ENCODE data around the gene COX19.
"Not testable (repeated sequence)": the region's sequence is repeated elsewhere in the genome, so short reads cannot be mapped to it uniquely, and the experiment has no call there.

Gene COX19

DNA sequence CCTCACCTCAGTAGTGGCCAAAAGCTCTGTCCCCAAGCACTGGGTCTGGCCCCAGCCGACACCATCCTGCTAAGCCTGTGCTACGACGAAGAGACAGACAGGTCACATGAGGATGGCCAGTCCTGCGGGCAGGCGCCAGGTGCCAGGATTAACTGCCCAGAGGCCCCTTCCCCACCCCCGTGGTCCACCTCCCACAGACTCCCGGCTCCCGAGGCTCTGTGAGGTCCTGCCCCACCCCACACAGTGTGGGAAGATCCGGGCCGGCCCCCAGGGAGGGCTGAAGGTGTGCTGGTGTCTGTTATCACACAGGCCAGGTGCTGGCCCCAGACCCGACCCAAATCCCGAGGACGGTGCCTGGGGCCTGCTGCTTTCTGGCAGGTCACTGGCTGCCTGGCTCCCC is 34.9 kb upstream of the COX19 start:
- no peak for DNase-seq (ENCODE audit: low read depth in 2 of 2)

DNA sequence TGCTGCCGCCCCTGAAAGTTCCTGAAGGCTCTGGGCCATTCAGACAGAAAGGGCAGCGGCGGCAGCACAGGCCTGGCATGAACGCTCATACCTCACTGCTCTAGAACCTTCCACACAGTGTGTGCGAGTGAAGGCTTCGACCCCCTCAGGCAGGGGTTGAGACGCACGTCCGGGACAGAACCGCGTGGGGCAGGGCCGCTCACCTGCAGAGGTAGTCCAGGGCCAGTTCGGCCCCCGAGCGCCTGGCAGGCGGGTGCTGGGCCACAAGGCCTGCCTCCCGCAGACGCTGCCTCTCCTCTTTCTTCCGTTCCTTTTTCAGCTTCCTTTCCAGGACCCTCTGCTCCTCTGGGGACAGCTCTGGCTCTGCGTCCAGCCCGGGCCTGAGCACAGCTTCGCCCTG is 34.4 kb upstream of the COX19 start:
- no peak for DNase-seq (ENCODE audit: low read depth in 2 of 2)

DNA sequence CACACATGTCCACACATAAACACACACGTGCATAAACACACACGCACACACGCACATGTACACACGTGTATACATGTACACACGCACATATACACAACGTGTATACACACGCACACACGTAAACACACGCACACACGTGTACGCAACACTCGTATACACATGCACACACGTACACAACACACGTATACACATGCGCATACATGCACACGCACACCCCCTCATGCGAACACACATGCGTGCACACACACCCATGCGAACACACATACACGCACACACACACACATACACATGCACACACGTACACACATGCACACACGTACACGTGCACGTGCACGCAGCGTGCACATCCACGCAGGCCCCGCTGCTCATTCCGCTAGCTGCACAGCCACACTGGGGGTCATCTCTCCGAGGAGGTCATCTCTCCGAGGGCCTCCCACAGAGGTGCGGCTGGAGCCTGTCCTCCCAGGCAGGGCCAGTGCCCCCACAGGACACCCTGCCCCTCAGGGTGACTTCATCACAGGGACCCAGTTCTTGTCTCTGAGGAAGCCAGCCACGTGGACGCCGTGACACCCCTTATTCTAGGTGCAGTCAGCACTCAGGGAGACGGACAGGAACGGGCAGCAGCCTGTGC is 33.5 kb upstream of the COX19 start:
- no peak for DNase-seq (ENCODE audit: low read depth in 2 of 2)

DNA sequence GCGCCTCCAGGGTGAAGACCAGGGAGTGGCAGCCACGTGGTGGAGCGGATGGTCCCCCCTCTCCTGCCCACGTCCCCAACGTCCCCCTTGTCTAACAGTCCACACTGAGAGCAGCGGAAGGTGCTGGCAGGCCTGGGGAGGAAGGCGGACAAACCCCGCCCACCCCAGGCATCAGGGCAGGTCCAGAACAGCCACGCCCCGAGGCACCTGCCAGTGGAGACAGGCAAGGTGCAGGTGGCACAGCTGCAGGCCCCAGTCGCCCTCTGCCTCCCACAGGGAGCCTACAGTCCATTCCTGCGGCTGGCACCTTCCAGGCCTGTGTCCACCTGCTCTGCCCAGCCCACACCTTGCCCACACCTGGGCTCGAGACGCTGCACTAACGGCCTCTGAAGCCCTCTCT is 32.6 kb upstream of the COX19 start:
- no peak for DNase-seq (ENCODE audit: low read depth in 2 of 2)

DNA sequence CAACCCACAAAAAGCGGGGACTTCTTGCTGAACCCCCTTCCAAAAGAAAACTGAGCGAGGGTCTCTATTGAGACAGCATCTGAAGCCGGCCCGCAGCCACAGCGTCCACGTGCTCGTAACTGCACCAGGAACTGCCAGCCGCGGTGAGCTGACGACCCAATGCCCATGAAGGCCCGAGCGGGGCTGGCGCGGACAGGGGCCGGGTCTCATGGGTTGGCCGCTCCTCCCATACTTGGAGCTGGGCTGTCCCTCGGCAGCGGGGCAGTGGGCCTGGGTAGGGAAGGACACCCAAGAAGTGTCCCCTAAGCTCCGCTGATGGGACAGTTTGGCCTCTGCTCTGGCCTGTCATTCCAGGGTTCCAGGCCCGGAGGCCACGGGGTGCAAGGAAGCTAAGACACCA is 30.0 kb upstream of the COX19 start:
- DNase-seq (ENCODE audit: low read depth in 2 of 2): no peak

DNA sequence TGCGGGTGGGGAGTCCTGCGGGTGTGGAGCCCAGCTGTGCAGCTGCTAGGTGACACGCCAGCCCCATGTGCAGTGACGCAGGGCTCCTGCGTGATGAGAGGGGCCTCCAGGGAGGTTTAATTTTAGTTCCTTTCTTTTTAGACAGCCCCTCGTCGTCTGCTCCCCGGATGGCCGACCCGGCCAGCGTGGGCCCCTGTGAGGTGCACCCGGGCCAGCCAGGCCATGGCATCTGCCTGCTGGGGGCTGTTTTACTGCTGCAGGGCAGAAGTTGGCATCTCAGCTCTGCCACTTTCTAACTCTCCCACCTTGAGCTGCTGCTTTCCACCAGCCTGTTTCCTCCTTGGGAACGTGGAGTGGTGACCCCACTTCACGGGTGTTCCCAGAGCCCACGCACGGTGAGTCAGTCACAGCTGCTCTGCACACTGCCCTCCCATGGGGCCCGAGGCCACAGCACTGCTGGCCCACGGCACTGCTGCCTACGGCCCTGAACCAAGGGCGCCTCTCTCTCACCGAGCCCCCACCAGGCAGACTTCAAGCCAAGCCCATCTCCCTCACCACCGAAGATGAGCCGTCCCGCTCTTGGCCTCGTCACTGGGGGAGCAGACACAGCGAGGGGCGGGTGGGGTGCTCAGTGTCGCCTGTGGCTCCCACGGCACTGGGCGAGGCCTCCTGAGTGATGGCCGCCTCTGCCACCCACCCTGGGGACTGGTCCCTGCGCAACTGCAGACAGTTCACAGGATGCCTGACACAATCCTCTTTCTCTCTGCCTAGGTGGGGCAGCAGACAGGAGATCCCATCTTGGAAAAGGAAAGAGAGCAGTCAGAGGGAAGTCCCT is 28.9 kb upstream of the COX19 start:
- no peak for DNase-seq (ENCODE audit: low read depth in 2 of 2)

DNA sequence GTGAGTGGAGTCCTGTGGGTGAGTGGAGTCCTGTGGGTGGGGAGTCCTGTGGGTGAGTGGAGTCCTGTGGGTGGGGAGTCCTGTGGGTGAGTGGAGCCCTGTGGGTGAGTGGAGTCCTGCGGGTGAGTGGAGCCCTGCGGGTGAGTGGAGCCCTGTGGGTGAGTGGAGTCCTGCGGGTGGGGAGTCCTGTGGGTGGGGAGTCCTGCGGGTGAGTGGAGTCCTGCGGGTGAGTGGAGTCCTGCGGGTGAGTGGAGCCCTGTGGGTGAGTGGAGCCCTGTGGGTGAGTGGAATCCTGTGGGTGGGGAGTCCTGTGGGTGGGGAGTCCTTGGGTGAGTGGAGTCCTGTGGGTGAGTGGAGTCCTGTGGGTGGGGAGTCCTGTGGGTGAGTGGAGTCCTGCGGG is 27.1 kb upstream of the COX19 start:
- not testable (repeated sequence) for DNase-seq (ENCODE audit: low read depth in 2 of 2)

DNA sequence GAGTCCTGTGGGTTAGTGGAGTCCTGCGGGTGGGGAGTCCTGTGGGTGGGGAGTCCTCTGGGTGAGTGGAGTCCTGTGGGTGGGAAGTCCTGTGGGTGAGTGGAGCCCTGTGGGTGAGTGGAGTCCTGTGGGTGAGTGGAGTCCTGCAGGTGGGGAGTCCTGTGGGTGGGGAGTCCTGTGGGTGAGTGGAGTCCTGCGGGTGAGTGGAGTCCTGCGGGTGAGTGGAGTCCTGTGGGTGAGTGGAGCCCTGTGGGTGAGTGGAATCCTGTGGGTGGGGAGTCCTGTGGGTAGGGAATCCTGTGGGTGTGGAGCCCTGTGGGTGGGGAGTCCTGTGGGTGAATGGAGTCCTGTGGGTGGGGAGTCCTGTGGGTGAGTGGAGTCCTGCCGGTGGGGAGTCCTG is 26.7 kb upstream of the COX19 start:
- not testable (repeated sequence) for DNase-seq (ENCODE audit: low read depth in 2 of 2)

DNA sequence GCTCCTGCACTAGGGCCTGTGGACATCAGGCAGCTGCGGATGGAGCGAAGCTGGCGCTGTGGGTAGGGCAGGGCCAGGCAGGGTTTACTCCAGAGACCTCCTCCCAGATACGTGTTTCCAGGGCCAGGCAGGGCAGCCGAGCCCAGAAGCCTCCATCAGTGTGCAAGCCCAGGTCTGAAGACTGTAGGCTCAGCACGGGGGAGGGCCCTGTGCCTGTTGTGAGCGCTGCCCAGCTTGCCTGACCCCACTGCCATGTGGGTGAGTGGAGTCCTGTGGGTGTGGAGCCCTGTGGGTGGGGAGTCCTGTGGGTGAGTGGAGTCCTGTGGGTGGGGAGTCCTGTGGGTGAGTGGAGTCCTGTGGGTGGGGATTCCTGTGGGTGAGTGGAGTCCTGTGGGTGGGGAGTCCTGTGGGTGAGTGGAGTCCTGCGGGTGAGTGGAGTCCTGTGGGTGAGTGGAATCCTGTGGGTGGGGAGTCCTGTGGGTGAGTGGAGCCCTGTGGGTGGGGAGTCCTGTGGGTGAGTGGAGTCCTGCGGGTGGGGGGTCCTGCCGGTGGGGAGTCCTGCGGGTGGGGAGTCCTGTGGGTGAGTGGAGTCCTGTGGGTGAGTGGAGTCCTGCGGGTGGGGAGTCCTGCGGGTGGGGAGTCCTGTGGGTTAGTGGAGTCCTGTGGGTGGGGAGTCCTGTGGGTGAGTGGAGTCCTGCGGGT is 25.9 kb upstream of the COX19 start:
- not testable (repeated sequence) for DNase-seq (ENCODE audit: low read depth in 2 of 2)

DNA sequence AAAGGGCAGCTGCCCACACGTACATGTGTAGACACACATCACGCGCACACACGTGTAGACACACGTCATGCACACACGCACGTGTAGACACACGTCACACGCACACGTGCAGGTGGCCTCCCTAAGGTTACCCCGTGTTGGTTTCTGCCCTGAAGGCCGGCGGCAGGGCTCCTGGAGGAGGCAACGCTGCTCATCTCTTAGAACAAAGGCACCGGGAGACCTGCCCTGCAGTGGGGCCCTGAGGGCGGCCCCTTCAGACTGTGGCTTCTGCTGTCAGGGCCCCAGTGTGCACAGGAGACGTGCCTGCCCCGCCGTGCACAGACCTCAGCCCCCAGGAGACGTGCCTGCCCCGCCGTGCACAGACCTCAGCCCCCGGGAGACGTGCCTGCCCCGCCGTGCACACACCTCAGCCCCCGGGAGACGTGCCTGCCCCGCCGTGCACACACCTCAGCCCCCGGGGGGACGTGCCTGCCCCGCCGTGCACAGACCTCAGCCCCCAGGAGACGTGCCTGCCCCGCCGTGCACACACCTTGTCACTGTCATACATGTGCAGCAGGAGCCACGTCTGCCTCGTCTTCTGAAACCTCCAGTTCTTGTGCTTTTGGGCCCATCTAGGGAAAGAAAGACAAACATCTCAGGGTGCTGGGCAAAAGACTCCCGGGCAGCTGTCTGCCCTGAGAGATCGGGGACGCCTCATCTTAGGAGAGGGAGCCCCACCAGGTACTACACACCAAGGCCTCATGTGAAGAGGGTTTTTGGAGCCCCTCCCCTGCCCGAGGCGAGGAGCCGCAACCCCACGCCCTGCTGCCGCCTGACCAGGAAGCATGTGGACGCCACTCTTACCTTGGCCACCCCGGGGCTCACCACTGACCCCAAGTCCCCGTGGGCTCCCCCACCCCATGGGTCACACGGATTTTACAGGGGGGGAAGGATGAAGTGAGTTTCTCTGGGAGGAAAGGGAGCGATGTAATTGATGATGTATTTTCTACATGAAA is 24.9 kb upstream of the COX19 start:
- no peak for DNase-seq (ENCODE audit: low read depth in 2 of 2)

DNA sequence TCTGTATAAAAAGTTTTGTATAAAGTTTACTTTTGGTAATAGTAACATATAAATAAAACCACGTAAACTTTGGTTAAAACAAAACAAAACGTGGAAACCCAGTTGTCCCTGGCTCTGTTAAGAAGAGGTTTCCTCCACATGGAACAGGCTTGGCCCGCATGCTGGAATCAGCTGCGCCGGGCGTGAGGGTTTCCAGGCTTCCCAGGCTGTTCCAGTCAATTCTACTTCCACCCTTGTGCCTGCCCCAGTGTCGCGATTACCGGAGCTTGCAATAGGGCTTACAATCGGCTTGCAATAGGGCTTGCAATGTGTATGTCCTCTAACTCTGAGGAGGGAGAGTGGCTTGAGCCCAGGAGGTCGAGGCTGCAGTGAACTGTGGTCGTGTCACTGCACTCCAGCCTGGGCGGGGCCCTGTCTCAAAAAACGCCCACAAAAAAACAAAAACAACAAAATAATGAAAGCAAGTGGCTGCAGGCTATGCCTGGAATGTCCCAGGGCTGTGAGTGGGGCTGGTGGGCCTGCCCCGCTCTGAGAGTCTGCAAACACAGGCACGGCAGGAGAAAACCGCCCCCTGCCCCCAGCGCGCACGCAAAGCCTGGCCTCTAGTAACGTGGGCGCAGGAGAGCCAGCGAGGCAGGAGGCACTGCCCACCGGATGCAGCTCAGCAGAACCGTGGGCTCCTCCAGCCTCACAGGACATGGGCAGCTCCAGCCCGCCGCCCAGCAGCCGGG is 24.0 kb upstream of the COX19 start:
- DNase-seq (ENCODE audit: low read depth in 2 of 2): no peak

DNA sequence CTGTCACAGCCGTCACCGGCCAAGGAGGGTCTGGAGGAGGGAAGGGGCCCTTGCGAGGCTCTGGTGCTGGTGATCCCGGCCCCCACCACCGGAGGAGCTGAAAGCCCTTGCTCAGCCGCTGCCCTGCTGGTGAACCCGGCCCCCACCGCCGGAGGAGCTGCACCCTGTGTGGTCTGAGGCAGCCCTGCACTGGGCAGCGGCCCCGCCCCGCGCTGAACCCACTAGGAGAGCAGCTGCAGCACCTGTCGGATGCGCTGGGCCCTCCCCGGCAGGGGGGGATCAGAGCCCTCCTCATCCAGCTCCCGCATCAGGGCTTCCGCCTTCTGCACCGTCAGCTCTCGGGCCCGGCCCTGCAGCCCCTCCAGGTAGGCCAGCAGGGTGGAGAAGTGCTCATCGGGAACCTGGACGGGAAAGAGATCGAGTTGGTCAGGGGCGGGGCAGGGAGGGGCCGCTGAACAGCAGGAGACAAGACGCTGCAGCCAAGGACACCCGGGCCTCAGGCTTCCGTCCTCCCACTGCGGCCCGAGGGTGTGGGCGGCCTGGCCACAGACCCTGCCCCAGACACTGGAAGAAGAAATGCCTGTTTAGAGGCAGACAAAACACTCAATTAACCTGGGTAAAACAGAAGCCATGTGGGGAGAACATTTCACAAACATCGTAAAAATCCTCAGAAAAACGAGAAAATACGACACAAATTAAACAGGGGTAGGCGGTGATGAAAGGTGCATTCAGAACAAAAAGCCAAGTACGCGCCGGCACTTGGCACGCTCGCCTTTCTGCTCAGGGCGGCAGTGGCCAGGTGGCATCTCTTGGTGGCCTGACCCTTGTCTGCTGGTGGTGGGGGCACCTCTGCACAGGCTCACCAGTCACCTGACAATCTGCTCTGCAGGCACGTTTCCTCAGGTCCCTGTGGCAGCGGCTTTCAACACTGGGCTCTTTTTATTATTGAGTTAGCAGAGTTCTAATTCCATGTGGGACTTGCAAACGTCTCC is 22.4 kb upstream of the COX19 start:
- DNase-seq (ENCODE audit: low read depth in 2 of 2): no peak

DNA sequence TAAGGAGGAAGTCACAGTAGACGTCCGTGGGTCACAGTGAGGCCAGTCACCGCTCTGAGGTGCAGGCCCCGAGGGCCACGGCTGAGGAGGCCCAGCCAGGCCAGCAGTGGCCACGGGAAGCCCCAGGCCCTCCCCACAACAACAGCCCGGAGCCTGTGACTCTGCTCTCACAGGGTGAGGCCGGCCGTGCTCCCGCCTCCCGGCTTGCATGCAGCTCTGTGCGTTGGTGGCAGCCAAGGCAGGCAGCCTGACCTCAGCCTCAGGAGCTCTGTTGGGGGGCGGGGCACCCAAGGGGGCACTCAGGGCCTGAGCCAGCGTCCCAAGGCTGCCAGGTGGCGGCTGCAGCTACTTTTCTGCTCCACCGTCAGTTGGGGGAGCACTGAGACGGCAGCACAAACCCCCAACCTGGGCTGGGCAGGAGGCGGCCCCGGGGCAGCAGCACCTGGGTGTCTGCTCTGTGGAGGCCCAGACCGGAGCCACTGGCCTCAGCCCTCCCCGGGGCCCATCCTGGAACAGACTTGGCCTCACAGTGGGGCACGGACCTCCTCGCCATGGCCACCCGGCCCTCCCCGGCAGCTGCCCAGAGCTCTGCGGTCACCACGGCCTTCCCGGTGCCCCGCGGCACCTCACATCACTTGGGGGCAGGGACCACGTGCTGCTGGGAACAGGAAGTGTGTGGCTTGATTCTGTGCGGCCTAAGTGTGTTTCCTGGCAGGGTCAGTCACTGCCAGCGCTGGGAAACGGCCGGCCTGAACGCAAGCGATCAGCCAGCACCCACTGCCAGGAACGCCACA is 20.9 kb upstream of the COX19 start:
- DNase-seq (ENCODE audit: low read depth in 2 of 2): no peak

DNA sequence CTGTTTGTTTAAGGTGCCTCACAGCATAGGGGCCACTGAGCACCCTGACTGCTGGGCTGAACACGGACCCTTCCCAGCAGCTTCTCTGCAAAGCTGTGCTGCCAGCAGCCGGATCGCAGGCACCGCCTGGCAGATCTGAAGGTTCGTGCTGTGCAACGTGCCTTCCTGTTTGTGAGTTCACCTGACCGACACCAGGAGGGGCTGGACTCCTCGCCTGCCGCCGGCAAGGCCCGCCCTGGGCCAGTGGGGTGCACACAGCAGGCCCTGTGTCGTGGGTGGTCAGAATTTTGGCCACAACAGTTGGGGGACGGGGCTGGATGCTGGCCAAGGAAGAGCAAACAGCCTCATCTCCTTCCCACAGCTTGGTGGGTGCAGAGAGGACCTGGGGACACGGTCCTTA is 20.2 kb upstream of the COX19 start:
- no peak for DNase-seq (ENCODE audit: low read depth in 2 of 2)

DNA sequence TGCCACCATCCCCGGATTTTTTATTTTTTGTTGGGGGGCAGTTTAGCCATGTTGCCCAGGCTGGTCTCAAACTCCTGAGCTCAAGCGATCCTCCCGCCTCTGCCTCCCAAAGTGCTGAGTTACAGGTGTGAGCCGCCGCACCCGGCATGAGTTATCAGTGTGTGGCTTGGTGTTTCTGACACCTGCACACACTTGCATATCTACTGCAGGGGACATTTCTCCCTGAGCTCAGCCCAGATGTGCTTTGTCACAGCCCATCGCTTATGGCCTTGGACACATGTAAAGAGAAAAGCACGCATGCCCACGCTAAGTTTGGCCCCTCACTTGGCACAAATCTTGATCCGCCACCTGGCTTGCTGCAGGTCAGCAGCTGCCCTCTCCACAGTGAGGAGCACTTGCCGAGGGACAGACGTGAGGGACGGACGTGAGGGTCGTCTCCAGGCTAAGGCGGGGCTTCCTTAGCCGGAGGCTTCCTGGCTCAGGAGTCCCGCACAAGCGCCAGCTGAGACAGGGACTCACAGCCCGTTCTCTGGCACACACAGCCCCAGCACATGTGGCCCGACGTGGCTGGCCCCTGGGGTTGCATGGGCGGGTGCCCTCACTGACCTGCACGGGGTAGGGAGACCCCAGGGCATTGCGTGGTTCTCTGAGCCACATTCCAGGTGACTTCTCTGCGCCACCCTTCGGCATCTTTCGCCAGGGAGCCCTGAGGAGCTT is 19.4 kb upstream of the COX19 start:
- no peak for DNase-seq (ENCODE audit: low read depth in 2 of 2)

DNA sequence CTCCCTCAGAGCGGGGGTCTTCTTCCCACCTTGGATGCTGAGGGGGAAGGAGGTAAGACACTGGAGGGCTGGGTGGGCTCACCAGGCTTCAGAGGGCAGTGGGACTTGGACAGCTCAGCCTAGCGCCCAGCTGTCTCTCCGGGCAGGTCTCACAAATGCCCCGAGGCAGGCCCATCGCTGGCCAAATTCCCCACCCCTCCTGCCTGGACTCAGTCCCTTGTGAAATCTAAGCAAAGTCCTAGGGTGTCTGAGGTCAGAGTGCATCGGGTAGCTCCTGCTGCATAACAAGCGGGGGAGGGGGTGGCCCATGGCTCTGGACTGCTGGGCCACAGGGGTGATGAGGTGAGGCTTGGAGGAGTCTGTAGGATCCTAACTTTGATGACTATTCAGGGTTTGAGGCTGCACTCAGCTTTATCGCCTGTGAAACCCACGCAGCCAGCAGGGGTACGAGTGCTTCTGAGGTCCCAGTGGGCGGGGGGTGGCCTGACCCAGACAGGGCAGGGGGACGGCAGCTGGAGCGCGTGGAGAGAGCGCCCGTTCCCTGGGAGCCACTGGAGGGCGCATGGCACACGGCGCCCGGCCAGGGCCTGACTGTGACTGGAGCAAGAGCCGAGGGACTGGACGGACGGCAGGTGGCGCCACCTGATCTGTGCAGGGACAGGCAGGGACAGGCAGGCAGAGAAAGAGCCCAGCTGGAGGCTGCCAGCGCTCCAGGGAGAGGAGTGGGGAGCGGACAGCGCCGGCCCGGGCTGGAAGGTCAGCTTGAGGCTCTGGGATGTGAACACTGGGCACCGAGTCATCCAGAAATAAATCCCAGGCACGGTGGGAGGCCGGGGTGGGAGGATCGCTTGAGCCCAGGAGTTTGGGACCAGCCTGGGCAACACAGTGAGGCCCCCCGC is 17.6 kb upstream of the COX19 start:
- DNase-seq (ENCODE audit: low read depth in 2 of 2): peak; percentile 77 to 82

All from fibroblast of skin of left quadriceps (primary cell).